ENCODE results near the gene REXO1. TPM values are rescaled to one million over a fixed set of nuclear protein-coding genes. Genes with fewer than 3 reads are reported as not detected.
"Not testable (repeated sequence)": the region's sequence is repeated elsewhere in the genome, so short reads cannot be mapped to it uniquely, and the experiment has no call there.

REXO1 gene
- total RNA-seq, 2 donors from 2014 or later: 42.0 to 51.7 TPM

DNA sequence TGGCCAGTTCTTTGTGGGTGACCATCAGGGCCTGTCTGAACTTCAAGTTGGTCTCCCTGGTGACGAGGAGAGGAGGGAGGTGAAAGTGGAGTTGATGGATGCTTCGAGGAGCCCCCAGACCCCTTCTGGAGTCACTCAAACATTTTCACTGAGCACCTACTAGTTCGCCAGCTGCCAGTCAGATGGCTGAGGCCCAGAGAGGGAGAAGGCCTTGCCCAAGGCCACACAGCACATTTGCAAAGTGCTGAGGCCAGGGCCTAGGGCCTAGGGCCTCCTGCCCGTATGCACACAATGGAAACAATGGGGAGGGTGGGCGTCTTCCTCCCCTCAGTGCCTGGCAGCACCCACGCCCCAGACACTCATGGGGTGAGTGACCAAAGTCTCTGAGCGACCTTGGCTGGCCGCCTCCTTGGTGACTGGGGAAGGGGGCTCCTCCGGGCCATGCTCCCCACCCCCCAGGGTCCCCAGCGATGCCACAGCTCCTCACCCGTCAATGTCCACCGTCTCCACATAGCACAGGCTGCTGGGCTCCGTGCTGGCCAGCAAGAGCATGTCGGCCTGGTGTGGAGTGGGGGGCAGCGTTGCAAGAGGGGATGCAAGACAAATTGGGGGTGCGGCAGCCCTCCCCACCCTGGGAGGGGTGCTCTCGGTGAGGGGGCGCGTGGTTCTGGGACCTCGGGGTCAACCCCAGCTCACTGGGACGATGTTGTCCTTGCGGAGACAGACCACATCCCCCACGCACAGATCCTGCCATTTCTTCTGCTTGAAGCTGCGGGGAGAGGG is 42.7 kb downstream of the REXO1 start:
- Histone ChIP-seq H3K4me1 (no peaks in the 10 kb centered on the region), H3K4me3 (no peak overlapping the region), H3K9ac (ENCODE audit: low read depth in 2 of 2, low read length in 2 of 2) (no peak overlapping the region), H3K36me3 (no peaks in the 10 kb centered on the region), H3K27ac (no peak overlapping the region), H3K9me3 (no peaks in the 10 kb centered on the region), H3K27me3 (no peaks in the 10 kb centered on the region)
- DNase-seq: no peak
- TF ChIP-seq, protein P1, sequence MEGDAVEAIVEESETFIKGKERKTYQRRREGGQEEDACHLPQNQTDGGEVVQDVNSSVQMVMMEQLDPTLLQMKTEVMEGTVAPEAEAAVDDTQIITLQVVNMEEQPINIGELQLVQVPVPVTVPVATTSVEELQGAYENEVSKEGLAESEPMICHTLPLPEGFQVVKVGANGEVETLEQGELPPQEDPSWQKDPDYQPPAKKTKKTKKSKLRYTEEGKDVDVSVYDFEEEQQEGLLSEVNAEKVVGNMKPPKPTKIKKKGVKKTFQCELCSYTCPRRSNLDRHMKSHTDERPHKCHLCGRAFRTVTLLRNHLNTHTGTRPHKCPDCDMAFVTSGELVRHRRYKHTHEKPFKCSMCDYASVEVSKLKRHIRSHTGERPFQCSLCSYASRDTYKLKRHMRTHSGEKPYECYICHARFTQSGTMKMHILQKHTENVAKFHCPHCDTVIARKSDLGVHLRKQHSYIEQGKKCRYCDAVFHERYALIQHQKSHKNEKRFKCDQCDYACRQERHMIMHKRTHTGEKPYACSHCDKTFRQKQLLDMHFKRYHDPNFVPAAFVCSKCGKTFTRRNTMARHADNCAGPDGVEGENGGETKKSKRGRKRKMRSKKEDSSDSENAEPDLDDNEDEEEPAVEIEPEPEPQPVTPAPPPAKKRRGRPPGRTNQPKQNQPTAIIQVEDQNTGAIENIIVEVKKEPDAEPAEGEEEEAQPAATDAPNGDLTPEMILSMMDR (IDR thresholded peaks at IDR 0.05): no peak
- intact Hi-C loops (cut with DNase I): no loop called here

DNA sequence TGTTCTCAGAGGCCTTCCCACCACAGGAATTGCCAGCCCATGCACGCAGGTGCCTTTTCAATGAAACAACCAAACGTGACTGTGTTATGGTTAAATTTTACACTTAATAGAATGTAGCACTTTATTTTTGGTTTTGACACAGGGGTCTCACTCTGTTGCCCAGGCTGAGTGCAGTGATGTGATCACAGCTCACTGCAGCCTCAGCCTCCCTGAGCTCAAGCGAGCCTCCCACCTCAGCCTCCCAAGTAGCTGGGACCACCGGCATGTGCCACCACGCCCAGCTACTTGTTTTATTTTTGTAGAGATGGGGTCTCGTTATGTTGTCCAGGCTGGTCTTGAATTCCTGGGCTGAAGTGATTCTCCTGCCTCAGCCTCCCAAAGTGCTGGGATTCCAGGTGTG is 43.4 kb downstream of the REXO1 start:
- Histone ChIP-seq H3K9me3 (no peaks in the 10 kb centered on the region), H3K36me3 (no peaks in the 10 kb centered on the region), H3K9ac (ENCODE audit: low read depth in 2 of 2, low read length in 2 of 2) (no peak overlapping the region), H3K4me3 (no peak overlapping the region), H3K27me3 (no peaks in the 10 kb centered on the region), H3K27ac (no peak overlapping the region), H3K4me1 (no peaks in the 10 kb centered on the region)
- DNase-seq: no peak
- TF ChIP-seq, protein P1 (IDR thresholded peaks at IDR 0.05): no peak
- intact Hi-C loops (cut with DNase I): no loop called here

DNA sequence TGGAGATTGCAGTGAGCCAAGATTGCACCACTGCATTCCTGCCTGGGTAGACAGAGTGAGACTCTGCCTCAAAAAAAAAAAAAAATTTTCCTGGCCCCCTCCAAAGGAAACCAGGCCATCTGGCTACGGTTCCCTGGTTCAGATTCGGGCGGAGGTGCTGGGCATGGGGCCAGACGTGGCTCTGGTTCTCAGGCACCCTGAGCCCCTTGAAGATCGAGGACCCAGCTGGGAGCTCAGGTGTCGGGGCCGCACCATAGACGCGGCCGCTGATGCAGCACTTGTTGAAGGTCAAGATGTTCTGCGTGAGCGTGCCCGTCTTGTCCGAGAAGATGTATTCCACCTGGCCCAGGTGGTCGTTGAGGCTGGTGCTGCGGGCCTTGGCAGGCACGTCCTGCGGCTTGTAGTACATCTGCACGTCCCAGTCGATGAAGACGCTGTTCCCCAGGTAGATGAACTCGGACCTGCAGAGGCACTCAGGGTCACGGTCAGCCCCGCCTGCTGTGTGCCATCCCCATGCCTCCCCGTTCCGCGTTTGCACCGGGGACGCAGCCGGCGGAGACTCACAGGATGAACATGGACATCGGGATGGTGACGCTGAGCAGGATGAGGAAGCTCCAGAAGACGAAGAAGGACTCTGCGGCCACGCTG is 48.5 kb downstream of the REXO1 start:
- no peak overlapping the region for H3K9ac ChIP-seq (ENCODE audit: low read depth in 2 of 2, low read length in 2 of 2)
- peaks cover 11% of the 10 kb centered on the region for H3K27me3 ChIP-seq
- intact Hi-C loops (cut with DNase I): no loop called here
- H3K4me1 ChIP-seq: no peaks in the 10 kb centered on the region
- H3K36me3 ChIP-seq: no peaks in the 10 kb centered on the region
- no peaks in the 10 kb centered on the region for H3K9me3 ChIP-seq
- no peak for DNase-seq
- TF ChIP-seq, protein P1 (IDR thresholded peaks at IDR 0.05): no peak
- H3K27ac ChIP-seq: no peak overlapping the region
- no peak overlapping the region for H3K4me3 ChIP-seq

DNA sequence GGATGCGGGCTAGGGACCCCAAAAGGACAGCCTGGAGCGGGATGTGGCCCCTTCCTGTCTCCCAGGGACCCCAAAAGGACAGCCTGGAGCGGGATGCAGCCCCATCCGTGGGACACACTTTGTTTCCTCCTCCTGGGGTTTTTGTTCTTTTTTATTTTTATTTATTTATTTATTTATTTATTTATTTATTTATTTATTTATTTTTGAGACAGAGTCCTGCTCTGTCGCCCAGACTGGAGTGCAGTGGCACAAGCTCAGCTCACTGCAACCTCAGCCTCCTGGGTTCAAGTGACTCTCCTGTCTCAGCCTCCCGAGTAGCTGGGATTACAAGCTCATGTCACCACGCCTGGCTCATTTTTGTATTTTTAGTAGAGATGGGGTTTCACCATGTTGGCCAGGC is 51.0 kb downstream of the REXO1 start:
- H3K36me3 ChIP-seq; H3K27ac ChIP-seq; H3K9me3 ChIP-seq; intact Hi-C loops (cut with DNase I); H3K9ac ChIP-seq (ENCODE audit: low read depth in 2 of 2, low read length in 2 of 2); DNase-seq; H3K4me1 ChIP-seq; H3K4me3 ChIP-seq: not testable (repeated sequence)
- peaks cover 11% of the 10 kb centered on the region for H3K27me3 ChIP-seq

DNA sequence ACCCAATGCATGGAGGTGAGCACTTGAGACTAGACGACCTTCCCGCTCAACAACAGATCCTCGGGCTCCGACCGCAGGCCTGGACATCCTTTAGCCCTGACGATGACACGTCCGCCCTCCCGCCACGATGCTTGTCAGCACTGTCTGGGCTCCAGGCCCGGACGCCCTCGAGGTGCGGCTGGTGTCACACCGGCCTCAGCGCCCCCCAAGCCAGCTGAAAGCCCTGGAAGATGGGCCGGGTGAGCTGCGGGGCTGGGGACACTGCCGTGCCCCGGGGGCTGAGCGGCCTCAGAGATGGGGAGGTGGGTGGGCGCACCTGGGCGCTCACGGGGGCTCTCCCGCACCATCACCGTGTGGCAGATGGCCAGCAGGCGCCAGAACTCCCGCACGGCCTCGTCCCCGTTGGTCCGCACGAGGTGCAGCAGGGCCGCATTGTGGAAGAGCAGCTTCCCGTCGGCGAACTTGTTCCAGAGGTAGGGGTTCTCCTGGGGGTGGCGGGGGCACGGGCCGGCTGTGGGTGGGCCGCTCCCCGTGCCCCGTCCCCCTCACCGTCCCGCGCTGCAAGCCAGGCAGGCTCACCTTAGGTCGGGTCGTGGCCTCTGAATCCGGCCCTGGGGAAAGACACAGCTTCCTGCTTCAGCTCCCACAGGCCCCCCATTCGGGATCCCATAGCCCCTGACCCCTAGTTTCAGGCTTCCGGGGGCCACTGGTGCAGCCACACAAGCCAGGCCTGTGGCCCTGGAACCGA is 51.7 kb downstream of the REXO1 start:
- no peaks in the 10 kb centered on the region for H3K4me1 ChIP-seq
- H3K27me3 ChIP-seq: peaks cover 11% of the 10 kb centered on the region
- no peak overlapping the region for H3K27ac ChIP-seq
- no peaks in the 10 kb centered on the region for H3K36me3 ChIP-seq
- no peak overlapping the region for H3K4me3 ChIP-seq
- no peak overlapping the region for H3K9ac ChIP-seq (ENCODE audit: low read depth in 2 of 2, low read length in 2 of 2)
- intact Hi-C loops (cut with DNase I): no loop called here
- H3K9me3 ChIP-seq: no peaks in the 10 kb centered on the region
- TF ChIP-seq, protein P1 (IDR thresholded peaks at IDR 0.05): no peak
- no peak for DNase-seq
